Measurements from ENCODE around the gene THEM4. TPM values are rescaled to one million over a fixed set of nuclear protein-coding genes. Genes with fewer than 3 reads are reported as not detected.
A peak's percentile ranks its signal among the peaks of the same experiment; 100 is the strongest.

Gene THEM4
- total RNA-seq, 2 donors from 2014 or later, result 14.7 to 17.6 TPM

GRCh38 chr1:151846686-151847237, 62.5 kb downstream of the THEM4 start:
- intact Hi-C loops (cut with DNase I), result no loop called here
- ATAC-seq (no peak), DNase-seq (no peak)

GRCh38 chr1:151846062-151846568, 63.2 kb downstream of the THEM4 start:
- no peak for DNase-seq
- intact Hi-C loops (cut with DNase I), result no loop called here
- peak in 1 of 2 donors; percentile 10 for ATAC-seq

- intact Hi-C loops (cut with DNase I), result no loop called here
- no peak for ATAC-seq
- no peak for DNase-seq
Observed at GRCh38 chr1:151843398-151843797, 65.9 kb downstream of the THEM4 start.

DNA sequence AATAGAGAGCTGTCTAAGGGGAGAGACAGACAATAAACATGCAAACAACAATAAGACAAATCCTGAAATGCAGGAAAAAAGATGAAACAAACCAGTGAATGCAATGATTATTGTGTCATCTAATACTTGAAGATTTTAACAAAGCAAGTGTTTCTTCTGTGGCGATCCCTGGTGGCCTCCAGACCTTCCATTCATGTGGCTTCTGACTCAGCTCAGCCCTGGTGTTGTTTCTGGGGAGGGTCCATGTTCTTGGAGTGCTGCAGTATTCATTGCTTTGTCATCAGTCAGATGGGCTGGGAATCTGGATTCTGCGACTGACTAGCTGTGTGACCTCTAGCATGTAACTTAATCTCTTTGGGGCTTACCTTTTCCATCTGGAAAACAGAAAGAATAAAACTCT, 68.2 kb downstream of the THEM4 start:
- peak; percentile 6 for DNase-seq
- ATAC-seq, result no peak
- intact Hi-C loops (cut with DNase I), result no loop called here

- intact Hi-C loops (cut with DNase I), result no loop called here
- DNase-seq (peak; percentile 15), ATAC-seq (no peak)
Observed at GRCh38 chr1:151840421-151840820, 68.9 kb downstream of the THEM4 start.

GRCh38 chr1:151839457-151840403, 69.6 kb downstream of the THEM4 start, which contains the start of gene C2CD4D:
C2CD4D (minus strand) TSS chr1:151839820; CDS start chr1:151838989, 831 bp downstream.
- intact Hi-C loops (cut with DNase I), result loop anchor here in 1 of 2 donors (5.0 to 10.0 kb wide), 2 partner anchors 247 to 395 kb away; no protein-coding TSS in a partner anchor
- peak; percentile 56 for DNase-seq

GRCh38 chr1:151839082-151839412, 70.3 kb downstream of the THEM4 start:
- ATAC-seq (peak; percentile 5 to 6), DNase-seq (no peak)
- intact Hi-C loops (cut with DNase I), result loop anchor here in 1 of 2 donors (5.0 to 10.0 kb wide), 2 partner anchors 247 to 394 kb away; no protein-coding TSS in a partner anchor

More at GRCh38 chr1:151839457-151840403, 69.6 kb downstream of the THEM4 start, which contains the start of gene C2CD4D:
- peak; percentile 48 to 81 for ATAC-seq

DNA sequence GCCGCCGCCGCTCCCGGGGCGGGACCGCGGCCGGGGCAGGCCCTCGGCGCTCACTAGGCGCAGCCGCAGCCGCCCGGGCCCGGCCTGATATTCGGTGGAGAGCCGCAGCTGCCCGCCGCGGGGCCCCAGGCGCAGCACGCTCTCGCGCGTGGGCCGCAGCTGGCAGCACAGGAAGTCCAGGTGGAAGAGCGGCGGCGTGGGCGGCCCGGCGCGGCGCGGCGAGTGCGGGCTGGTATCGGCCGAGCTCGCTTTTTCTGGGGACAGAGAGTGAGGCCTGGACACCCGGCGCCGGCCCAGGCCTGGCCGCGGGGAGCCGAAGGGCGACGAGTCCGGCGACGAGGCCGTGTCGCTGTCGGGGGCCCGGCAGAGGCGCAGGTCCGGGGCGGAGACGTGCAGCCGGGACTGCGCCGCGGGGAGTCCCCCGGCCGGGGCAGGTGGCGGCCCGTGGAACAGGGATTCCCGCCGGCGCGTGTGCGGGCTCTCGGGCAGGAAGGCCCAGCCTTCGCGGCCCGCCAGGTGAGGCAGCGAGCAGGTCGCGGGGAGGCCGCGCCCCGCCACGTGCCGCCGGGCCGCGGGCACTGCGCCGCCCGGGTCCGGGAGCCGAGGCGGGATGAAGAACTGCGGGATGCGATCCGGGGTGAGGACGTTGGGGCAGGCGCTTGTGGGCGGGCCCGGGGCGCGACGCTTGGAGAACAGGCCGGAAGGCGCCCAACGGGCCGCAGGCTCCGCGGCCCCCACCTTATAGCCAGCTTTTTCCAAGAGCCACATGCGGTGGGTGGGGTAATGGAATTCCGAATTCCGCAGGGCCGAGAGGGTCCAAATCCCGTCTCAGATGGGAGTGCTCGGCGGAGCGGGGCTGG, 70.9 kb downstream of the THEM4 start:
- ATAC-seq, result peak; percentile 42 to 54
- intact Hi-C loops (cut with DNase I), result loop anchor here in 1 of 2 donors (5.0 to 10.0 kb wide), 2 partner anchors 246 to 394 kb away; no protein-coding TSS in a partner anchor
- DNase-seq, result peak; percentile 27

- DNase-seq, result no peak
- intact Hi-C loops (cut with DNase I), result loop anchor here in 1 of 2 donors (5.0 to 10.0 kb wide), 2 partner anchors 246 to 393 kb away; no protein-coding TSS in a partner anchor
- ATAC-seq, result no peak
Observed at GRCh38 chr1:151837884-151838221, 71.5 kb downstream of the THEM4 start.

DNA sequence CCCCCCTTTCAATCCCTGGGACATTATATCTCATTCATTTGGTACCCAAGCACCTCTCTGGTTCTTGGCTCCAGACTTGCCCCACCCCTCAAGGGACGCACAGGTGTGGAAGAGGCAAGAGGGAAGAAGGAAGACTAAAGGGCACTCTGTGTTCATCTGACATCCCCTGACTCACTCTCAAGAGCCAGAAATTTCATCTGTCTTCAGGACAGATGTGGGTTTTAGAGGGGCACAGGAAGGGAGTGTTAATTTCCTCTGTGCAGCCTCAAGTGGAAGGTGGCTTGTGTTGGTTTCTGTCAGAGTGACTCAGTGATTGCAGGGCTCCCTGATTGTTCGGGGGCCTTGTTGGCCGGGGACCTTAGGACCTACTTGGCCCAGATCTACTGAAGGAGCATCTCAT, 72.1 kb downstream of the THEM4 start:
- ATAC-seq, result no peak
- intact Hi-C loops (cut with DNase I), result loop anchor here in 1 of 2 donors (5.0 to 10.0 kb wide), 2 partner anchors 245 to 392 kb away; no protein-coding TSS in a partner anchor
- DNase-seq, result peak; percentile 3

- DNase-seq (no peak), ATAC-seq (no peak)
- intact Hi-C loops (cut with DNase I), result loop anchor here in 1 of 2 donors (5.0 to 10.0 kb wide), 2 partner anchors 243 to 391 kb away; no protein-coding TSS in a partner anchor
Observed at GRCh38 chr1:151835596-151835995, 73.7 kb downstream of the THEM4 start.

GRCh38 chr1:151834239-151834638, 75.1 kb downstream of the THEM4 start:
- DNase-seq (no peak), ATAC-seq (no peak)
- intact Hi-C loops (cut with DNase I), result loop anchor here in 1 of 2 donors (10.0 kb wide), 1 partner anchor 389 kb away; no protein-coding TSS in a partner anchor

GRCh38 chr1:151833172-151833900, 76.0 kb downstream of the THEM4 start:
- intact Hi-C loops (cut with DNase I), result loop anchor here in 1 of 2 donors (10.0 kb wide), 1 partner anchor 389 kb away; no protein-coding TSS in a partner anchor
- no peak for ATAC-seq
- no peak for DNase-seq

GRCh38 chr1:151832318-151832980, 76.9 kb downstream of the THEM4 start:
- ATAC-seq (peak; percentile 80 to 81), DNase-seq (peak; percentile 80)
- intact Hi-C loops (cut with DNase I), result loop anchor here in 1 of 2 donors (10.0 kb wide), 1 partner anchor 388 kb away; no protein-coding TSS in a partner anchor

DNA sequence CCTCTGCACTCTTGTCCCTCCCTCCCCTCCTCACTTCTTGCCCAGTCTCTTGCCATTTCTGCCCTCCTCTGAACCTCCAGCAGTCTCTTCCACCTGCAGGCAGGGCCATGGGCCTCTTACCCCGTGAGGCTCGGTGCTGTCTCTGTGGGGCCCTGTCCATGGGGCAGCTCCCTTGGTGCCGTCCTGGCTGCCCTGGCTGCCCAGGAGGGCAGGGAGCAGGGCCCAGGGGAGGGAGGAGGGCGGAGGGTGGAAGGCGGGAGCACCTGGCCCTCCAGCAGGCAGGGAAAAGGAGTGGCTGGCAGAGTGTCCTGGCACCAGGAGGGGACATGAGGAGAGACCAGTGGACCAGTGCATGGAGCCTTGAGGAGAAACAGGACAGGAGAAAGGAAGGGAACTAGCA, 77.7 kb downstream of the THEM4 start, which contains the start of gene RORC:
TSS of gene RORC (minus strand) at position 198 of the 400 bp plus-strand sequence. CDS start at position 160, 38 bp downstream.
- intact Hi-C loops (cut with DNase I), result loop anchor here in 1 of 2 donors (10.0 kb wide), 1 partner anchor 387 kb away; no protein-coding TSS in a partner anchor
- DNase-seq, result no peak
- peak; percentile 70 to 80 for ATAC-seq

- intact Hi-C loops (cut with DNase I), result loop anchor here in 1 of 2 donors (10.0 kb wide), 1 partner anchor 386 kb away; no protein-coding TSS in a partner anchor
- ATAC-seq (no peak), DNase-seq (no peak)
Observed at GRCh38 chr1:151831256-151831591, 78.1 kb downstream of the THEM4 start.

- no peak for ATAC-seq
- no peak for DNase-seq
- intact Hi-C loops (cut with DNase I), result loop anchor here in 1 of 2 donors (10.0 kb wide), 1 partner anchor 385 kb away; no protein-coding TSS in a partner anchor
Observed at GRCh38 chr1:151830055-151830454, 79.3 kb downstream of the THEM4 start.
